ENCODE results near the gene PHEX. TPM values are rescaled to one million over a fixed set of nuclear protein-coding genes. Genes with fewer than 3 reads are reported as not detected.

PHEX gene
- polyA plus RNA-seq, 1 donor (not counting 4 experiments of a cell fraction or from before 2014, with no cell fraction given), result 0.80 TPM

DNA sequence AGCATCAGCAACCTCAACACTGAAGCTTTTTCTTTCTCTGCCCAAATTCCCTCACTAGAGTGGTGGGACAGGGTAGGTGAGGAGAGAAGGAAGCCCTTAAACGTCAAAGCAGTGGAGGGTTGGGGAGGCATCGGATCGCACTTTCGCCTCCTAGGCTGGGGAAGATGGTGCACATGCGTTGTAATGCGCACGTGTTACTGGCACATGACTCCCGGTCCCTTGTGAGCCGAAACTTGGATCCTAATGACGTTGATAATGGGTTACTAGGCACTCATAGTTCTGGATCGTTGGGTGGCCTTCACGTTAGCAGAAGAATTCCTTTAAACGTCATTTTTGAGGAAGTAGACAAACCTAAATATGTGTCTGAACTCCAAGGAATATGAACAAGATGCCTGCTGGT is 240.5 kb downstream of the PHEX start, which contains the start of gene CBLL2:
Gene CBLL2 (plus strand): TSS at position 301 of the 400 bp plus-strand sequence. CDS start 79 bp downstream, at position 380.
- H4K20me1 ChIP-seq (ENCODE audit: control insufficient read depth, extremely low read depth, insufficient read depth, low read length), result no peaks in the 10 kb centered on the region
- no peaks in the 10 kb centered on the region for H3K79me2 ChIP-seq (ENCODE audit: control insufficient read depth, insufficient read depth, low read length)
- H3K9ac ChIP-seq (ENCODE audit: control insufficient read depth, extremely low read depth, insufficient read depth, low read length), result no peak within 1 kb of the TSS
- FAIRE-seq (no peak), DNase-seq (ENCODE audit: low read depth, low spot score) (no peak)
- dilution Hi-C loops (cut with MboI; ENCODE audit: extremely low pct_ligation_motif_present, low sequenced_read_pairs), result no loop called here
- H3K36me3 ChIP-seq (ENCODE audit: control insufficient read depth in 2 of 2, extremely low read depth in 1 of 2, insufficient read depth in 2 of 2, low read length in 2 of 2), result no peaks in the 10 kb centered on the region
- no peak within 1 kb of the TSS for H3K27ac ChIP-seq (ENCODE audit: control insufficient read depth, insufficient read depth, low read length)
- H3K4me1 ChIP-seq (ENCODE audit: control insufficient read depth, extremely low read depth, insufficient read depth, low read length), result no peaks in the 10 kb centered on the region
- no peaks in the 10 kb centered on the region for H3K9me3 ChIP-seq (ENCODE audit: control insufficient read depth, low read depth, low read length)
- no peaks in the 10 kb centered on the region for H3K27me3 ChIP-seq (ENCODE audit: control insufficient read depth, extremely low read depth, insufficient read depth, low read length)
- no peak within 1 kb of the TSS for H3K4me3 ChIP-seq (ENCODE audit: control insufficient read depth in 2 of 3, extremely low read depth in 1 of 3, insufficient read depth in 2 of 3, low read depth in 1 of 3, low read length in 3 of 3)
- no peak for TF ChIP-seq EZH2 (IDR thresholded peaks at IDR 0.05; ENCODE audit: low read length)
- H2AFZ ChIP-seq (ENCODE audit: control insufficient read depth, low read length), result no peak within 1 kb of the TSS
- no peaks in the 10 kb centered on the region for H3K9me1 ChIP-seq (ENCODE audit: control insufficient read depth, extremely low read depth, insufficient read depth, low read length)
- H3K4me2 ChIP-seq (ENCODE audit: control insufficient read depth, extremely low read depth, insufficient read depth, low read depth, low read length), result no peak within 1 kb of the TSS

DNA sequence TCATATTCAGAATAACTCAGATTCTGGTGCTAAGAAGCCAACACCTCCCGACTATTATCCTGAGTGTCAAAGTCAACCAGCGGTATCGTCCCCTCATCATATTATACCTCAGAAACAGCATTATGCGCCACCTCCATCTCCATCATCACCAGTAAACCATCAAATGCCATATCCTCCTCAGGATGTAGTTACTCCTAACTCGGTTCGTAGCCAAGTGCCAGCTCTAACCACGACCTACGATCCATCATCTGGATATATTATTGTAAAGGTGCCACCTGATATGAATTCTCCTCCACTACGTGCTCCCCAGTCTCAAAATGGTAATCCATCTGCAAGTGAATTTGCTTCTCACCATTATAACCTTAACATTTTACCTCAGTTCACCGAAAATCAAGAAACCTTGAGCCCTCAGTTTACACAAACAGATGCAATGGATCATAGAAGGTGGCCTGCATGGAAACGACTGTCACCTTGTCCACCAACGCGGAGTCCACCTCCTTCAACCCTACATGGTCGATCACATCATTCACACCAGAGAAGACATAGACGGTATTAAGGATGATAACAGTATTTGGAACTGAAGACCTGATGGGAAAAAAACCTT is 241.7 kb downstream of the PHEX start:
- Histone ChIP-seq H3K4me3 (ENCODE audit: control insufficient read depth in 2 of 3, extremely low read depth in 1 of 3, insufficient read depth in 2 of 3, low read depth in 1 of 3, low read length in 3 of 3) (no peak overlapping the region), H3K4me2 (ENCODE audit: control insufficient read depth, extremely low read depth, insufficient read depth, low read depth, low read length) (no peak overlapping the region), H3K79me2 (ENCODE audit: control insufficient read depth, insufficient read depth, low read length) (no peaks in the 10 kb centered on the region), H3K9me3 (ENCODE audit: control insufficient read depth, low read depth, low read length) (no peaks in the 10 kb centered on the region), H3K27ac (ENCODE audit: control insufficient read depth, insufficient read depth, low read length) (no peak overlapping the region), H2AFZ (ENCODE audit: control insufficient read depth, low read length) (no peak overlapping the region), H3K4me1 (ENCODE audit: control insufficient read depth, extremely low read depth, insufficient read depth, low read length) (no peaks in the 10 kb centered on the region), H4K20me1 (ENCODE audit: control insufficient read depth, extremely low read depth, insufficient read depth, low read length) (no peaks in the 10 kb centered on the region), H3K9ac (ENCODE audit: control insufficient read depth, extremely low read depth, insufficient read depth, low read length) (no peak overlapping the region), H3K36me3 (ENCODE audit: control insufficient read depth in 2 of 2, extremely low read depth in 1 of 2, insufficient read depth in 2 of 2, low read length in 2 of 2) (no peaks in the 10 kb centered on the region), H3K9me1 (ENCODE audit: control insufficient read depth, extremely low read depth, insufficient read depth, low read length) (no peaks in the 10 kb centered on the region), H3K27me3 (ENCODE audit: control insufficient read depth, extremely low read depth, insufficient read depth, low read length) (no peaks in the 10 kb centered on the region)
- dilution Hi-C loops (cut with MboI; ENCODE audit: extremely low pct_ligation_motif_present, low sequenced_read_pairs), result no loop called here
- DNase-seq (ENCODE audit: low read depth, low spot score) (no peak), FAIRE-seq (no peak)
- TF ChIP-seq, protein P1, sequence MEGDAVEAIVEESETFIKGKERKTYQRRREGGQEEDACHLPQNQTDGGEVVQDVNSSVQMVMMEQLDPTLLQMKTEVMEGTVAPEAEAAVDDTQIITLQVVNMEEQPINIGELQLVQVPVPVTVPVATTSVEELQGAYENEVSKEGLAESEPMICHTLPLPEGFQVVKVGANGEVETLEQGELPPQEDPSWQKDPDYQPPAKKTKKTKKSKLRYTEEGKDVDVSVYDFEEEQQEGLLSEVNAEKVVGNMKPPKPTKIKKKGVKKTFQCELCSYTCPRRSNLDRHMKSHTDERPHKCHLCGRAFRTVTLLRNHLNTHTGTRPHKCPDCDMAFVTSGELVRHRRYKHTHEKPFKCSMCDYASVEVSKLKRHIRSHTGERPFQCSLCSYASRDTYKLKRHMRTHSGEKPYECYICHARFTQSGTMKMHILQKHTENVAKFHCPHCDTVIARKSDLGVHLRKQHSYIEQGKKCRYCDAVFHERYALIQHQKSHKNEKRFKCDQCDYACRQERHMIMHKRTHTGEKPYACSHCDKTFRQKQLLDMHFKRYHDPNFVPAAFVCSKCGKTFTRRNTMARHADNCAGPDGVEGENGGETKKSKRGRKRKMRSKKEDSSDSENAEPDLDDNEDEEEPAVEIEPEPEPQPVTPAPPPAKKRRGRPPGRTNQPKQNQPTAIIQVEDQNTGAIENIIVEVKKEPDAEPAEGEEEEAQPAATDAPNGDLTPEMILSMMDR (optimal IDR thresholded peaks at IDR 0.05 in 1 of 3, IDR thresholded peaks at IDR 0.05 in 1 of 3, conservative IDR thresholded peaks at IDR 0.05 in 1 of 3; ENCODE audit: extremely low read depth in 1 of 3, insufficient read depth in 2 of 3, low read length in 3 of 3), result no peak
- no peak for TF ChIP-seq EZH2 (IDR thresholded peaks at IDR 0.05; ENCODE audit: low read length)

DNA sequence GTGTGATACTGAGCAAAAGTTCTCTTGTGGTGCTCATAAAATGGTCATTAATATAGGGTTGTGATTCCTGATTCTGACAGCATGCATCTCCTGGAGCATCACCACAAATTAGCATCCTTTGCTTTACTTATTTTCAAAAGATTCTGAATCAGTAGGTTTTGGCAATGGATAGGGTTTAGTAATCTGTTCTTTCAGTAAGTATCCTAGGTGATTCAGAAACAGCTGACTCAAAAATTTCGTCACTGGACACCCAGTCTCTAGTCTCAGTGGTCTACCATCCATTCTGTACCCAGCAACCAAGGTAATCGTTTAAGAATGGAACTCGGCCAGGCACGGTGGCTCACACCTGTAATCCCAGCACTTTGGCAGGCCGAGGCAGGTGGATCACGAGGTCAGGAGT is 244.7 kb downstream of the PHEX start:
- H4K20me1 ChIP-seq (ENCODE audit: control insufficient read depth, extremely low read depth, insufficient read depth, low read length), result no peaks in the 10 kb centered on the region

More for the DNA sequence above, 244.7 kb downstream of the PHEX start:
- no peak for TF ChIP-seq EZH2 (IDR thresholded peaks at IDR 0.05; ENCODE audit: low read length)
- TF ChIP-seq, protein P1 (optimal IDR thresholded peaks at IDR 0.05 in 1 of 3, IDR thresholded peaks at IDR 0.05 in 1 of 3, conservative IDR thresholded peaks at IDR 0.05 in 1 of 3; ENCODE audit: extremely low read depth in 1 of 3, insufficient read depth in 2 of 3, low read length in 3 of 3), result no peak
- H3K9ac ChIP-seq (ENCODE audit: control insufficient read depth, extremely low read depth, insufficient read depth, low read length), result no peak overlapping the region
- DNase-seq (ENCODE audit: low read depth, low spot score) (no peak), FAIRE-seq (no peak)
- no peaks in the 10 kb centered on the region for H3K27me3 ChIP-seq (ENCODE audit: control insufficient read depth, extremely low read depth, insufficient read depth, low read length)
- H3K4me3 ChIP-seq (ENCODE audit: control insufficient read depth in 2 of 3, extremely low read depth in 1 of 3, insufficient read depth in 2 of 3, low read depth in 1 of 3, low read length in 3 of 3), result no peak overlapping the region
- H3K4me1 ChIP-seq (ENCODE audit: control insufficient read depth, extremely low read depth, insufficient read depth, low read length), result no peaks in the 10 kb centered on the region
- H3K9me1 ChIP-seq (ENCODE audit: control insufficient read depth, extremely low read depth, insufficient read depth, low read length), result no peaks in the 10 kb centered on the region
- dilution Hi-C loops (cut with MboI; ENCODE audit: extremely low pct_ligation_motif_present, low sequenced_read_pairs), result no loop called here
- H2AFZ ChIP-seq (ENCODE audit: control insufficient read depth, low read length), result no peak overlapping the region
- no peaks in the 10 kb centered on the region for H3K79me2 ChIP-seq (ENCODE audit: control insufficient read depth, insufficient read depth, low read length)
- H3K4me2 ChIP-seq (ENCODE audit: control insufficient read depth, extremely low read depth, insufficient read depth, low read depth, low read length), result no peak overlapping the region
- H3K27ac ChIP-seq (ENCODE audit: control insufficient read depth, insufficient read depth, low read length), result no peak overlapping the region
- H3K36me3 ChIP-seq (ENCODE audit: control insufficient read depth in 2 of 2, extremely low read depth in 1 of 2, insufficient read depth in 2 of 2, low read length in 2 of 2), result no peaks in the 10 kb centered on the region
- H3K9me3 ChIP-seq (ENCODE audit: control insufficient read depth, low read depth, low read length), result no peaks in the 10 kb centered on the region
